ENCODE results near the gene PTX4. TPM values are rescaled to one million over a fixed set of nuclear protein-coding genes. Genes with fewer than 3 reads are reported as not detected.

PTX4 gene
- total RNA-seq, 1 donor from 2014 or later = not detected

- Mint-ChIP-seq H3K4me3 (ENCODE audit: low read depth) (no peak overlapping the region), H3K36me3 (ENCODE audit: insufficient read depth) (no peaks in the 10 kb centered on the region), H3K4me1 (ENCODE audit: low read depth) (no peaks in the 10 kb centered on the region), H3K27me3 (no peaks in the 10 kb centered on the region), H3K27ac (no peak overlapping the region), H3K9me3 (ENCODE audit: low read depth) (no peaks in the 10 kb centered on the region)
- no peak for DNase-seq (ENCODE audit: low spot score, unreplicated experiment)
- TF ChIP-seq CTCF (IDR thresholded peaks at IDR 0.05; ENCODE audit: unreplicated experiment) = no peak
These were observed 45.6 kb upstream of the PTX4 start for GRCh38 chr16:1534021-1535020.

GRCh38 chr16:1533443-1533951 is 44.8 kb upstream of the PTX4 start, which contains the start of gene TMEM204:
TSS of gene TMEM204 (plus strand) at chr16:1533666. CDS start at chr16:1534276, 610 bp downstream.
- no peak within 1 kb of the TSS for H3K27ac Mint-ChIP-seq
- no peak within 1 kb of the TSS for H3K4me3 Mint-ChIP-seq (ENCODE audit: low read depth)
- no peak for TF ChIP-seq CTCF (IDR thresholded peaks at IDR 0.05; ENCODE audit: unreplicated experiment)
- H3K4me1 Mint-ChIP-seq (ENCODE audit: low read depth) = no peaks in the 10 kb centered on the region
- no peaks in the 10 kb centered on the region for H3K36me3 Mint-ChIP-seq (ENCODE audit: insufficient read depth)
- no peaks in the 10 kb centered on the region for H3K27me3 Mint-ChIP-seq
- H3K9me3 Mint-ChIP-seq (ENCODE audit: low read depth) = no peaks in the 10 kb centered on the region
- no peak for DNase-seq (ENCODE audit: low spot score, unreplicated experiment)

GRCh38 chr16:1532771-1533170 is 44.0 kb upstream of the PTX4 start:
- H3K4me3 Mint-ChIP-seq (ENCODE audit: low read depth) = no peak overlapping the region
- no peaks in the 10 kb centered on the region for H3K27me3 Mint-ChIP-seq

GRCh38 chr16:1532081-1532760 is 43.5 kb upstream of the PTX4 start:
- H3K36me3 Mint-ChIP-seq (ENCODE audit: insufficient read depth) = no peaks in the 10 kb centered on the region
- H3K4me3 Mint-ChIP-seq (ENCODE audit: low read depth) = no peak overlapping the region
- DNase-seq (ENCODE audit: low spot score, unreplicated experiment) = no peak
- H3K9me3 Mint-ChIP-seq (ENCODE audit: low read depth) = no peaks in the 10 kb centered on the region
- H3K27ac Mint-ChIP-seq = no peak overlapping the region
- no peaks in the 10 kb centered on the region for H3K27me3 Mint-ChIP-seq
- no peaks in the 10 kb centered on the region for H3K4me1 Mint-ChIP-seq (ENCODE audit: low read depth)
- no peak for TF ChIP-seq CTCF (IDR thresholded peaks at IDR 0.05; ENCODE audit: unreplicated experiment)

More at GRCh38 chr16:1532771-1533170, 44.0 kb upstream of the PTX4 start:
- H3K36me3 Mint-ChIP-seq (ENCODE audit: insufficient read depth) = no peaks in the 10 kb centered on the region
- H3K9me3 Mint-ChIP-seq (ENCODE audit: low read depth) = no peaks in the 10 kb centered on the region
- H3K4me1 Mint-ChIP-seq (ENCODE audit: low read depth) = no peaks in the 10 kb centered on the region
- DNase-seq (ENCODE audit: low spot score, unreplicated experiment) = no peak
- TF ChIP-seq CTCF (IDR thresholded peaks at IDR 0.05; ENCODE audit: unreplicated experiment) = no peak
- H3K27ac Mint-ChIP-seq = no peak overlapping the region

- Mint-ChIP-seq H3K4me3 (ENCODE audit: low read depth) (no peak overlapping the region), H3K27ac (no peak overlapping the region), H3K4me1 (ENCODE audit: low read depth) (no peaks in the 10 kb centered on the region), H3K36me3 (ENCODE audit: insufficient read depth) (no peaks in the 10 kb centered on the region), H3K9me3 (ENCODE audit: low read depth) (no peaks in the 10 kb centered on the region), H3K27me3 (no peaks in the 10 kb centered on the region)
- no peak for TF ChIP-seq CTCF (IDR thresholded peaks at IDR 0.05; ENCODE audit: unreplicated experiment)
- DNase-seq (ENCODE audit: low spot score, unreplicated experiment) = no peak
These were observed 42.8 kb upstream of the PTX4 start for GRCh38 chr16:1531638-1531910.

Data from progenitor cell of endocrine pancreas (in vitro differentiated cells).